NCI-H2081 treated with DMSO at 0.1 percent for 48 hours (cell line): ENCODE results near the gene CCDC27.

Source experiments
- DNase-seq: peaks from one replicate; lab custom pipeline; 2025; lab: John Stamatoyannopoulos, UW

CCDC27 gene

DNA sequence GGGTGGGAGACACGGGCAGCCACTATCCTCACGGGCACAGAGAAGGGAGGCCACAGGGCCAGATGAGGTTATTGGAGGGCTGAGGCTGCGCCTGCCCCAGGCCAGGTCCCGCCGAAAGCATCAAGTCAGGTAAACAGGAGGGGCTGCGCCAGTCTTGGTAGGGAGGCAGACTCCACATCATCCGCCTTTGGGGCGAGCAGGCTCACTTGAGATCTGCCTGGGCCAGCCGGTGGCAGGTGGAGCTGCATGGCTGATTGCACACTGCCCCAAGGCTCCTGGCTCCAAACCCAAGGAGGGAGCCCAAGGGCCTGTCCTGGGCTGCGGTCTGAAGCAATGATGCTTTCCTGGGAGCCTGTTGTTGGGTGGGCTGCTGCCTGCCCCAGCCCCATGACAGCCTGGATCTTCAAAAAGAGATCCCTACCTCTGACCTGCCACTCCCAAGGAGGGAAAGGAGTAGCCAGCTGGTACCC is 24.9 kb downstream of the CCDC27 start:
- no peak for DNase-seq

DNA sequence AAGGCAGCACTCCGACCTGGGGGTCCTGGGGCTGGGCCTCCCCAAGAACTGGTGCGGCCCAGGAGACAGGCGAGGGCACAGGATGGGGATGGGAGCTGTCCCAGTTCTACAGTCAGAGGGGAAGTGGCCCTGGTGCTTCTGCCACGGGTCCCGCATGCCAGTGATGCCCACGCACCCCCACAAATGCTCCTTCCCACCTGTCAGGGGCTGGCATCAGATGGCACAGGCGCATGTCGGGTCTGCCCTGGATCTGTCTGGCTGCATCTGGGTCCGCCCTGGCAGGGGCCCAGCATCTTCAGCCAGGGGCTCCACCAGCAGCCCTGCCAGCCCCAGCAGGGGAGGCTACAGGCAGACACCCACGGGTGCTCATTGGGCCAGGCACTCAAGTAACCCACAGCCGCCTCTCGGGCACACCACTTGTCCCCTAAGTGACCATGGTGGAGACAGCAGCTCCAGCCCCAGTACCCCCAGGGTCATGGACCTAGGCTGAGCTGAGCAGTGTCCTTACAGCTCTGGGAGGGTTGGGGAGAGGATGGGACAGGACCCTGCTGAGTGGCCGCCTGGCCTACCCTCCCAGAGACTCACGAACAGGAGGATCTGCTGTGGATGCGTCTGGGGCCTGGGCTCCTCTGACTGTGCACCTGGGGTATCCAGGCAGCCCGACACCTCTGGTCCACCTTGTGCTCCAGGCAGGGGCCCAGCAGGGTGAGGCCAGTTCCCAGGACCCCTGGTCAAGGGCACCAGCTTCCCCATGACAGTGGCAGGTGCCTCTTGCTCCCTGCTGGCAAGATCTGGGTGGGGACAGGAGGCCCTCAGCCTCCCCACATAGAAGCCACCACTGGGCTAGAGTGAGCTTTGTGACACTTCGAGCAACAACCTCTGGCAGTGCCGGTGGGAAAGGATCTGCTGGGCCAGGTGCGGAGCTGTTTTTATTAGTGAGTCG is 25.7 kb downstream of the CCDC27 start:
- no peak for DNase-seq

DNA sequence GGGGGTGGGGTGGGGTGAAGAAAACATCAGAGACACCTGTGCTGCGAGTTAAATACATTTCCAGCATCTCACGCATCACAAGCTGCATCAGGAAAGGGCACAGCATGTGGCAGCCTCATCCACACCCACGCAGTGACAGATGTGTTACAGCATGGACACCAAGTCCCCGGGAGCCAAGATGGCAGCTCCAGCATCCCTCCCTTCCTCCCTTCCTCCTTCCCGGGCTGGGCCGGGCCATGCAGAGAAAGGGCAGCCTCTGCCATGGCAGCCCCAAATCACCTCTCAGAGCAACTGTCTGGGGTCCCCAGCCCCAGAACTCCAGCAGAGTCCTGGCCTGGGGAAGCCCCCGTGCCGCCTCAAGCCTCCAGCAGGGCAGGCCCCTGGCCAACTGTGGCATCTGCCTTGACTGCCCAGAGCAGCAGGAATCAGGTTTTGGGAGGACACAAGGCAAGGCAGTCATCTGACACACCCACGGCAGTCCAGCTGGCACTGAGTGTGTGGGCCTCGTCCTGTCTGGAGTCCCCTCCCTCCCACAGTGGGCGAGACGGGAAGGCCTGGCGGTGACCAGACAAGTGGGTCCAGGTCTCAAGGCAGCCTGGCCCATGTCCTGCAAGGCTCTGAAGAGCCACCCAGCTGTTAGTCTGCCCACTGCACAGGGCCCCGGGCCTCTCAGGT is 26.5 kb downstream of the CCDC27 start:
- no peak for DNase-seq

DNA sequence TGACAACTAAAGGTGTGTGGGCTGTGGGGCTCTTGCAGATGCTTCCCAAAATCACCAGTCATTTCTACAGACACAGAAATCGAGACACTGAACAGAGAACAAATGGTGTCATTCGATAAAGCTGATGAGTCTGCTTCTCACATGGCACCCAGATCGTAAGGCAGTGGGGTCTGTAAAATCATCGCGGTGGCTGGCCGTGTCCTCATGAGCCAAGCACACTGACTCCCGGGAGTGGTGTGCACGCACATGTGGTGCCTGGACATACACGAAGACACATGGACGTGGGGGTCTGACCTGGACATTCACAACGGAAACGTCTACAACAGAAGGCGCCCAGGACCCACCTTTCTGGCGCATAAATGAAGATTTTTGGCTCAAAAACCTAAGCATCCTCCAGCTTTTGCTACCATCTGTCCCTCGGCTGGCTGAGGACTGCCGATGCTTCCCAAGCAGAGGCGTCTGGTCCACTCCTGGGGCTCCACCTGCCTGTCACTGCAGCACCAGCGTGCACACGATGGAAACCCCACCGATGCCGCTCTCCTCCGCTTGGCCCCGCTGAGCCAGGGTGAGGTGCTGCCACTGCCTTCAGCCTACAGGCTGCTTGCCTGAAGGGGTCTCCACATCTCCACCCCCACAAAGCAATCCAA is 27.1 kb downstream of the CCDC27 start:
- DNase-seq: no peak

DNA sequence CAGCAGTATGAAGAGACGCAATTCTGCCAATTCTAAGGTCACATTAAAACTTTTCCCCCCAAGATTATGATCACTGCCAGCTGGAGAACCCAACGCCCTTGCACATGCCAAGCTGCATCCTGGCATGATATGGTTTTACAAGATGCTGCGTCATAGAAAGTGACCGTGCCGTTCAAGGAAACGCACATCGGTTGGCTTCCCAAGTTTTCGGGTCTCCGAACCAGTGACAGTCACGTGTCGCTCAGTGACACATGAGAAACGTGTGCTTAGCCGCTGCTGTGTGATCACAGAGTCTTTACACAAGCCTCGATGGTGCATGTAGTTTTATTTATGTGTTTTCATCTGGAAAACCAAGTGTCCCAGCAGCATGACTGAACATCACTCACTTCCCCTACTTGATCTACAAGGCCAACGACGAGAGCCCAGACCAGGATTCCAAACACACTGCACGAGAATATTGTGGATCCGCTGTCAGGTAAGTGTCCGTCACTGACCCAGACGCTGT is 27.7 kb downstream of the CCDC27 start:
- no peak for DNase-seq

DNA sequence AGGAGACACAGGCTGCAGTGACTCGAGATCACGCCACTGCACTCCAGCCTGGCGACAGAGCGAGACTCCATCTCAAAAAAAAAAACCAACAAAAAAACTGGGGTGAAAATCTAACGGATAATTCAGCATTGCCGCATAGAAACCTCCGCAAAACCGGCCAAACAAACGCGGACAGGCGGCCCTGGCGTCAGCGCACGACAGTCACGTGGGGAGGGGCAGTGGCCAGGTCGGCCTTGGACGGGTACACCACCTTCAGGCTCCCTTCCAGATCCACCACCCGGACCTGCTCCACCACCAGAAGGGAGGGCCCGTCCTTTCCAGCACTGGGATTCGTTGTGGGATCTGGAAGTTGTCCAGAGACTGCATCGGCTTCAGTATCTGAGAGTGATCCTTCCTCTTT is 28.7 kb downstream of the CCDC27 start:
- DNase-seq: no peak

DNA sequence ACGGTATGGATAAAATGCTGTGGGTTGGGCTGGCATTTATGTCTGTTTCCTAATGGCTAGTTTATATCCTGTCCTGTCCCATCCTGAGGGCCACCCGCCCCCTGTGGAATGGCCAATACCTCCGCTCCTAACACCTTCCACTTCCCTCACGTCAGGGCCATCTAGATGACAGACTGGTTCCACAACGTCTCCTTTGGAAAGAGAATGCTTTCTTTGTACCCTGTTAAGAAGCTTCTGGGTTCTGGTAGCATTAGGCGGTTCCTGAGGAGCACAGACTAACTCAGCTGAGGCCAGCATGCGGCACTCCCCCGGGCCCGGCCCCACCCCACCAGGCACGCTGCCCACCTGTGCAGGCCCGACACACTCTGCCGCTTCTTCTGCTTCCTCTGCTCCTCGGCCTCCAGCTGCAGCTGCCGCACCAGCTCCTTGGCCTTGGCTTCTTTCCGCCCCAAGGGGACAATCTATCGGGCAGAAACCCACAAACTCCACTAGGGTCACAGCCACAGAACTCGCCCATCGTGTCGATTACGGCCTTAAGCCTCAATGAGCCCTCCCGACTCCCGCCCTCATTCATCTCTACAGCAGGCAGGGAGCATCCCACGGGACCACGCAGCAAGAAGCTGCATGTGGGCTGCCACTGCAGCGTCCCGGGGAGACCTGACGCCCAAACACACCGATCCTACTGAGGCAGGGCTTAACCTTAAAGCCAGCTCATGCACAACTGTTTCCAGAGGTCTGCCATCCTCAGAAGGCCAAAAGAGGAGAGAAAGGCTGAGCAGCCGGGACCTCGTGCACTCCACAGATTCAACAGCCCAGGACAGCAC is 31.6 kb downstream of the CCDC27 start:
- DNase-seq: no peak

DNA sequence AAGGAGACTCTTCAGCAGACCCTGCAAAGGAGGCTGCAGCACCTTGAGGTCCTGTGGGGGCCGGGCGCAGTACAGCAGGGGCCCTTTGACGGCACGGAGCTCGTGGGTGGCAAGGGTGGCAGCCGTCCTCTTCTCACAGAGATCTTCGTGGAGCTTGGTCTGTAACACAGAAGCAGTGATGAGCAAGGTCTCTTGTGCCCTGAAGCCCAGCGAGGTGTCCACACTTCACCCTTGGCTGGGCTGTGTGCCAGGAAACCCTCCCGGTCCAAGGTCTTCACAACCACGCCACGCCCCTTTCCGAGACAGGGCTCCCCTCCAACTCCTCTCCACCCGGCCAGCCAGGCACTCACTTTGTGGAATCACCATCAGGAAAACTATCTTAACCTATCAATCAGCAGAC is 32.8 kb downstream of the CCDC27 start:
- DNase-seq: no peak

DNA sequence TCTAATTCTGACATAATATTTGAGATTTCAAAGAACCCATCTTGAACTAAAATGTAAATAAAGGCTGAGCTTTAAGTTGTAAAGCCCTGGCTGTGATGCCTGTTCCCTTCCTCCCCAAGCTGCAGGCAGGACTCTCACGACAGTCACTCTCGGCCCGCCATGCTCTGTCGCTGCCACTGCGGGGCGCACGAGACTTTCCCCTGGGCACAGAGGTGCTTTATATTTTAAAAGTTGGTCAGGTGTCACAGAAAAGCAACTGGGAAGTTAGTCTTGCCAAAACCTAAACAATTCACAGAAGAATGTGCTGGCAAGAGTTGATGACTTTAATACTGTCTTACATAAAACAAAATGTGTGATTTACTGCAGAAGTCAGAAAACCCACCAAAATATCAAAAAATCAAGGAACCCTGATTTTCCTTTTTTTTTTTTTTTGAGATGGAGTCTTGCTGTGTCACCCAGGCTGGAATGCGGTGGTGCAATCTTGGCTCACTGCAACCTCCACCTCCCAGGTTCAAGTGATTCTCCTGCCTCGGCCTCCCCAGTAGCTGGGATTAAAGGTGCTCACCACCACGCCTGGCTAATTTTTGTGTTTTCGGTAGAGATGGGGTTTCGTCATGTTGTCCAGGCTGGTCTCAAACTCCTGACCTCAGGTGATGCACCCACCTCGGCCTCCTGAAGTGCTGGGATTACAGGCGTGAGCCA is 33.4 kb downstream of the CCDC27 start:
- DNase-seq: no peak

DNA sequence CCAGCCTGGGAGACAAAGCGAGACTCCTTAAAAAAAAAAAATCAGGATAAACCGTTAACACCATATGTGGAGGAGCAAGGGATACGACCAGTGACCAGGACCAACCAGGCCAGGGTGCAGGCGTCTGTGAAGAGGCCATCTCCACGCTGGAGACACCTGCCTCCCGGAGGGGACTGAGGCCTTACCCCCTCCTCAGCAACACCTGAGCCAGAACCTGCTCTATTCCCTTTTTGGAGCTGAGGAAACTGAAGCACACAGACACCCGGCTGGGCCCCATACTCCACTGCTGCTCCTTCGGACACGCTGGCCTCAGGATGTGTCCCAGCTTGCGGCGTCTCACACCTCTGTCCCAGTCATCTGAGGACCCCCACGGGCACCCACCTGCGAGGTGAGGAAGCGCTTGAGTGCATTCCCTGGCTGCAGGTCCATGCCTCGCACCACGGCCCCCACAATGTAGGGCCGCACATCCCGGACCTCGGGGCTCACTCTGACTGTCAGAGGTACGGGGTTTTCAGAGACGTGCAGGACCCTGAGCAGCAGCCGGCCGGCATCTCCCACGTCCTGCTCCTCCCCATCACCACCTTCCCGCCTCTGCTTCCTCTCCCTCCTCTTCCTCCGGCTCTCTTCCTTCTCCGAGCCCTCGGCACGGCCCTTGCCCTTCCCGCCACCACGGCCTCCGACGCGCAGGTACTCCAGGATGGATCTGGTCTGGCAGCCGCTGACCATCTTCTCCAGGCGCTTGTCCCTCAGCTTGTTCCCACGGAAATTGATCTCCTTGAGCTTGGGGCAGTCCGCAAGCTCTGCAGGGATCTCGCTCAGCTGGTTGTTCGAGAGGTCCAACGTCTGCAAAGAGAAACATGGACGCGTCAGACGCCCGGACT is 34.5 kb downstream of the CCDC27 start:
- DNase-seq: no peak

DNA sequence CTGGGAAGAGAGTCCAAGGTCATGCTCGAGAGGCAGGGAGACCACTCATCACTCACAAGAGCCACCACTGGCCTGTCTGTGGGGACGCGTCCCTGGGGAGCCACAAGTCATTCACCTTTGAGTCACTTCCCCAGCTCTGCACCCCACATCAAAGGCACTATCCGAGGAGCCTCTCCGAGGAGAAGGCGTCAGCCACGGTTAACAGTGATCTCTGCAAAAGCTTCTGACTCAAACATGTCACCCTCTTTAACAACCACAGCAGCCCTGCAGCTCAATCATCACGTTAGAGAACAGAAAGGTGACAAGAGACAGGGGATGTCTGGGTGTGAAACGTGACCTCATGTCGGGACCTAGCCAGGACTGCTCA is 35.1 kb downstream of the CCDC27 start:
- DNase-seq: no peak

DNA sequence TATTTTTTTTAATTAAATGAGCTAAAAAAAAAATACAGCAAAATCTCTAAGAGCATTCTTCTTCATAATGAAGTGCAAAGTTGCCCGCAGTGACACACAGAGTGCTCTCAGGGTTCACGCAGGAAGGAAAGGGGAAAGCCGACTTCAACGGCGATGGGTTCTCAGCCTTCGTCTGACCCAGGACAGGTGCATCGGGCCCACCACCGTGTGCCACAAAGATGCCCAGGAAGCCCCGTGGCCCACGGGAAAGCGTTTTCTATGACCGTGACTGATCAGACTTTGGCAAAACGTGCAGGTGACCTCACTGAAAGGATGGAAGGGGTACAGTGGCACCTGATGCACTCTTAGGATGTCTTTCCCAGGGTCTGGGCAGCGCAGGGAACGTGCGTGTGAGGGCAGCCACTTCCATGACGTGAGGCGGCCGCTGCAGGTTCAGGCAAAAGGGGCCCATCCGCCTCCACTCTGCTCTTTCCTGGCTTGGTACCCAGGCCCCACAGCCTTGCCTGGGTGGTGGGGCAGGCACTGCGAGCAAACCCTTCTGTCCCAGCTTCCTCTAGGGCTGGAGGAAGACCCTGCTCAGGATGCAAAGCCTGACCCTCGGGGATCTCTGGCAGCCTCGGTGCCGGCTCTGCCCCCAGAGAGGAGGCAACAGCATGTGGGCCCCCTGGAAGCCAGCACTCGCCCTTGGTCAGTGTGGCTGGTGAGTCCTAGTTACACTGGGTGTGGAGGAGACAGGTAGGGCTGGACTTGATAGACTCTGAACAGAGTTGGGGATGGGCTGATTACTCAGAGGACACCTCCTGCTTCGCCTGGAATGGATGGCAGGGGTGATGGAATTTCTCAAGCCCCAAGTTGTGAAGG is 35.7 kb downstream of the CCDC27 start:
- DNase-seq: no peak

DNA sequence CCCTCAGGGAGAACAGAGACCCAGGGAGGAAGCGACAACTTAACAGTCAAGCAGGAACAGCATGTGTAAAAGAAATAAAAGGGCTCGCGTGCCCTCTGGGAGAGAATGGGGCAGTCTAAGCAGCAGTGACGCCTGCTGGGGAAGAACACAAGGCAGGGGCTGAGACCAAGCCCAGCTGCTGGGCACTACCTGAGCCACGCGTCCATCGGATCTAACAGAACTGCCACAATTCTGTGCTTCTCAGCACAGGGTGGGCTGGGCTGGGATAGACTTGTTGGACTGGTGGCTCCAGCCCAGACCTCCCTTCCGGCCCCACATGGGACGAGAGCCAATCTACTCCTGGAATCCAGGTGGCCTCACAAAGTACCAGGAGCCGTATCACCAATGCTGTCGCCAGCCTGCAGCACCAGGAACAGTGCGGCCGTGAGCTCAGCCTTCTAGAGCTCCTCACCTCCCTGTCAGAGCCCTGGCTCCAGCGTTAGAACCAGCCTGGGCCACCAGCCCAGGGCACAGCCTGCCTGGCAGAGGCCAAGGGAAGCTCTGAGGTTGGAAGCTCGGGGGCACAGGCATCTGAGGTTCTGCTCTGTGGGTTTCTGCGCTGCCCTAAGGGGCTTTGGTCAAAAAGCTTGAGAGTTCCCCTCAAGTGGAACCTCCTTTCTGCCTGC is 36.6 kb downstream of the CCDC27 start:
- DNase-seq: no peak

DNA sequence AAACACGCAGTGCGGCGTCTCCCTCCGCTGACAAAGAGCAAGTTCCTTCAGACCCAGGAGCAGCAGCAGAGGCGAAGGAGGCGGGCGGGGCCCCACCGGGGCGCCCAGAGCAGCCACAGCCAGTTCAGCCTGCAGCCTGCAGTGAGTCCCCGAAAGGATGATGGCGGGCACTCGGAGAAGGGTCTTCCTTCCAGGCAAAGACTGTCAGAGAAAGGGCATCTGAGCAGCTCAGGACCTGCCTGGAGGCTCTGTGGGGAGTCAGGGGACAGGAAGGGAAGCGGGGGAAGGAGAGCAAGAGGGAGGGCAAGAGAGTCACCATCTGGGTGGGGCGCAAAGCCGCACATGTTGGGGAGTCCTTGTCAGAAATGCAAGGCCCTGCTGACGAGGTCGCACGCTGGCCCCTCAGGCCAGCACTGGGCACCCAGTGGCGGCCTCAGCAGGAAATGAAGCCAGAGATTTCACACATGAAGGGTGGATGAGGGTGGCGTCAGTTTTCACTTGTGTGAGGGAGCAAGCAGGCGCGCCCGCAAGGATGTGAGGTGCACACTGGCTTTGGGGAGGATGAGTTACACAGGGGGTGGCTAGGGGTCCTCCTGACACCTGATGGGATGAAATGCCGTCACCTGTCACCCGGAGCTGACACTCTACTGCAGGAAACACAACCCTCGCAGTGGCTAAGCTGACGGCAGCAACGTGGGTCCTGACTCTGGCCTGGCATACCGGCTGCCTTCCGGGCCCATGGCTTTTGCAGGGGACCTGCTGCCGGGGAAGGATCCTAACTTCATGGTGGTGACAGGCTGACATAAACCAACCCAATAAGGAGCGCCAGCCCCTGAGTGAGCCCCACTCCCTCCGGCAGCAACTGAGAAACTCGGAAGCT is 37.4 kb downstream of the CCDC27 start:
- DNase-seq: no peak

DNA sequence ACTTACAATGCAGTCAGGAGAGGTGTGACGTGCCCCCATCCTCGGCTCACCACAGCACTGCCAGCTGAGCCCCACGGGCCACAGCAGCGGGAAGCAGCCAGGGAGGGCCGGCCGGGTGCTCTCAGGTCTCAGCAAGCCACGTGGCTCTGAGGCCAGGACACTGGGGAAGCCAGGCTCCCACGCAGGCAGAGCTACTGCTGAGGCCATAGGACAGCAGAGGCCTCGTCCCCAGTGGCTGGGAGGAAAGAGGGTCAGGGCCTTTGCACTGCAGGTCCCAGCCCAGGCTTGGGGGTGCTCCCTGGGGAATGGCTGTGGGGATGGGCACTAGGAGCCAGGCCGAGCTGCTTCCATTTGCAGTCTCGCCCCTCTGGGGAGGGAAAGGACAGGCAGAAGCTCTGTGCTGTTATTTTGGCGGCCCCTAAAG is 38.3 kb downstream of the CCDC27 start:
- DNase-seq: no peak

DNA sequence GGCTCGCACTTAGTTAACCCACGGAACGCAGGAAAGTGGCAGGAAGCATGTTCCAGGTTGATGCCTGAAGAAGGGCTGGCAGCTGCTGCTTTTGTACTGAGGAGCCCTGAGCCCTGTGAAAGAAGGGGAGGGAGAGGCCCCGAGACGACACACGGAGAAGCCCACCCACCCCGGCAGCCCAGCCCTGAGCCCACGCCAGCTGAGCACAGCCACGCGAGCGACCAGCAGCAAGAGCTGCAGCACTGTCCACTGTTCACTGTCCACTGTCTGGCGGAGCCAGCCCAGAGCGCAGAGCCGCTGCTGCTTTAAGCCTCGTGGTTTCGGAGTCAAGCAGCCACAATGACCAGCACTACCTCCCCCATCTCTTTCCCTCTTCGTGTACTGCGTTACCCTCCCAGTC is 38.7 kb downstream of the CCDC27 start:
- DNase-seq: no peak

DNA sequence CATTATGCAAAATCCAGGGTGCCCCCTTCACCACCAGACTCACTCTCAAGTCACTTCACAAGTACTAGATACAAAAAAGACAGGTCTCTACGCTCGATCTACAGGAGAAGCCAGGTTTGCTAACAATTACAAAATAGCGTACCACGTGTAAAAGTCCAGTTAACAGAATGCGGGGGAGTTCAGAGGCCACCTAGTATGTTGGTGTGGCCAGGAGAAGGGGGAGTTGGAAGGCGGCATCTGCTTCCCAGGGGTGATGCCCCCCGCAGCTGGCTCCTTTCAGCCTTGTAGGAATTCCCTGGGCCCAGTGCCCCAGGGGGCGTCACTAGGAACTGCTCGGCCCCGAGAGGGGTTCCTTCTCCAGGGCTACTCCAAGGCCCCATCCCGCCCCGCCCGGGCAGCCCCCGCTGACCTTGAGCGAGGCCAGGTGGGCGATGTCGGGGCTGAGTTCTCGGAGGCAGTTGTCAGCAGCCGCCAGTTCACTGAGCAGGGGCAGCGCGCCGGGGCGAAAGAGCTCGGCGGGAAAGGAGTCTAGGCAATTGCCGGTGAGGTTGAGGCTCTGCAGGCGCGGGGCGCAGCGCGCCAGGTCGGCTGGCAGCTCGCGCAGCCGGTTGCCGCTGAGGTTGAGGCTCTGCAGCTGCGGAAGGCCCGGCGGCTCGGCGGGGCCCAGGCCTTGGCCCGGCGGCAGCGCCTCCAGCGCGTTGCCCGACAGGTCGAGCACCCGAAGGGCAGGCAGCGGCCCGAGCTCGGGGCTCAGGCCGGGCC is 43.4 kb downstream of the CCDC27 start:
- DNase-seq: no peak
